ENCODE measurements around the gene UBR1.

DNA sequence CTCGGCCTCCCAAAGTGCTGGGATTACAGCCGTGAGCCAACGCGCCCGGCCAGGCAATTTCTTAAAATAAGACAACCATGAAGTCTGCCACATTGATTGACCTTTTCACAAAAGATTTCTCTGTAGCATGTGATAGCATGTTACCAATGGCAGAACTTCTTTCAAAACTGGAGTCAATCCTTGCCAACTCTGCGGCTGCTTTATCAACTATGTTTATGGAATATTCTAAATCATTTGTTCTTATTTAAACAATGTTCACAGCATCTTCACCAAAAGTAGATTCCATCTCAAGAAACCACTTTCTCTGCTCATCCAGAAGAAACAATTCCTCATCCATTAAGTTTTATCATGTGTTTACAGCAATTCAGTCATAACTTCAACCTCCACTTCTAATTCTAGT is 9.4 kb downstream of the UBR1 start:
- TF ChIP-seq CTCF (optimal IDR thresholded peaks at IDR 0.05 in 1 of 3, IDR thresholded peaks at IDR 0.05 in 1 of 3, conservative IDR thresholded peaks at IDR 0.05 in 1 of 3; ENCODE audit: extremely low read depth in 1 of 3, insufficient read depth in 2 of 3, low read length in 3 of 3) (no peak), EZH2 (IDR thresholded peaks at IDR 0.05; ENCODE audit: low read length) (no peak)

All from keratinocyte (primary cell).